ENCODE measurements around the gene RAB11FIP5. TPM values are rescaled to one million over a fixed set of nuclear protein-coding genes. Genes with fewer than 3 reads are reported as not detected.

RAB11FIP5 gene
- total RNA-seq, 1 donor from 2014 or later = 33.1 TPM

DNA sequence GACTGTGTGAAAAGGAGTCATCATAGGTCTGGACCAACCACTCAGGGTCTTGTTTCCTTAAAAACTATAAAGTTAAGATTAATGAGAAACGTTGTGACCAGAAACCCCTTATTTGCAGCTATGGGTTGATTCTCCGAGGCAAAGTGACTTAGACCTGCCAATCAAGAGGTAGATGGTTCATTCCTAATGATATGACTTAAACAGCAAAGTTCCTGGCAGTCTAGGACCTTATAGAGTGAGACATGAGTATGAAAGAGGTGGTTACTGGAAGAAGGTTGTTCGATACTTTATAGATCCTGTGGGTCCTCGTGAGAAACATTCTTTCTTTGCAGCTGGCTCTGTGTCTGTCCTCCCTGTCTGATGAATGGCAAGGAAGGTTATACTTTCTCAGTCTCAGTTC is 49.3 kb downstream of the RAB11FIP5 start:
- H3K4me3 ChIP-seq = no peak overlapping the region
- intact Hi-C loops (cut with DNase I) = no loop called here

DNA sequence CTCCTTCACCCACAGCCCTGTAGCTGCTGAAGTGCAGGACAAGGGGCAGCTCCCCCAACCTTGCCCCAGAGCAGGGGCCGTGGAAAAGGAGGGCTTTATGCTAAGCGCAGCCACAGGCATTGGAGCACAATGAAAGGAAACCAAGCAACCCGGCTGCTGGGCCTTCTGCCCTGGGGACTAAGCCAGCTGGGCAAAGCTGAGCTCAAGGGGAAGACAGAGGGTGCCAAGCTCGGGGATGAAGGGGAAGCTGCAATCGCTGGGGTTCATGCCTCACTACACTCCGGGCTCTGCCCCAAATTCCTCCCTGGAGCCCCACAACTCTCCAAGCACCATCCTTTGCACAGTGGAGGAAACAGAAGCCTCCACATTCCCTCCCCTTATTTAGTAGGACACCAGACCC is 53.6 kb downstream of the RAB11FIP5 start:
- Histone ChIP-seq H3K36me3 (peaks cover 0 to 11% of the 10 kb centered on the region in 2 donors), H3K27ac (no peak overlapping the region), H3K4me1 (peaks cover 2% of the 10 kb centered on the region), H3K4me3 (no peak overlapping the region), H3K27me3 (no peaks in the 10 kb centered on the region), H3K9me3 (no peaks in the 10 kb centered on the region)
- intact Hi-C loops (cut with DNase I) = no loop called here
- no peak for DNase-seq (ENCODE audit: extremely low spot score in 2 of 2)
- TF ChIP-seq, protein P1, sequence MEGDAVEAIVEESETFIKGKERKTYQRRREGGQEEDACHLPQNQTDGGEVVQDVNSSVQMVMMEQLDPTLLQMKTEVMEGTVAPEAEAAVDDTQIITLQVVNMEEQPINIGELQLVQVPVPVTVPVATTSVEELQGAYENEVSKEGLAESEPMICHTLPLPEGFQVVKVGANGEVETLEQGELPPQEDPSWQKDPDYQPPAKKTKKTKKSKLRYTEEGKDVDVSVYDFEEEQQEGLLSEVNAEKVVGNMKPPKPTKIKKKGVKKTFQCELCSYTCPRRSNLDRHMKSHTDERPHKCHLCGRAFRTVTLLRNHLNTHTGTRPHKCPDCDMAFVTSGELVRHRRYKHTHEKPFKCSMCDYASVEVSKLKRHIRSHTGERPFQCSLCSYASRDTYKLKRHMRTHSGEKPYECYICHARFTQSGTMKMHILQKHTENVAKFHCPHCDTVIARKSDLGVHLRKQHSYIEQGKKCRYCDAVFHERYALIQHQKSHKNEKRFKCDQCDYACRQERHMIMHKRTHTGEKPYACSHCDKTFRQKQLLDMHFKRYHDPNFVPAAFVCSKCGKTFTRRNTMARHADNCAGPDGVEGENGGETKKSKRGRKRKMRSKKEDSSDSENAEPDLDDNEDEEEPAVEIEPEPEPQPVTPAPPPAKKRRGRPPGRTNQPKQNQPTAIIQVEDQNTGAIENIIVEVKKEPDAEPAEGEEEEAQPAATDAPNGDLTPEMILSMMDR (IDR thresholded peaks at IDR 0.05) = no peak
- no peak for TF ChIP-seq POLR2A (IDR thresholded peaks at IDR 0.05)
- TF ChIP-seq POLR2AphosphoS5 (IDR thresholded peaks at IDR 0.05; ENCODE audit: insufficient read depth in 1 of 2, low read depth in 1 of 2) = no peak

More for the DNA sequence above, 49.3 kb downstream of the RAB11FIP5 start:
- no peaks in the 10 kb centered on the region for H3K9me3 ChIP-seq
- H3K36me3 ChIP-seq = no peaks in the 10 kb centered on the region
- H3K27me3 ChIP-seq = no peaks in the 10 kb centered on the region
- H3K4me1 ChIP-seq = peaks cover 10% of the 10 kb centered on the region
- DNase-seq (ENCODE audit: extremely low spot score in 2 of 2) = no peak
- no peak for TF ChIP-seq POLR2A (IDR thresholded peaks at IDR 0.05)
- TF ChIP-seq, protein P1 (IDR thresholded peaks at IDR 0.05) = no peak
- TF ChIP-seq POLR2AphosphoS5 (IDR thresholded peaks at IDR 0.05; ENCODE audit: insufficient read depth in 1 of 2, low read depth in 1 of 2) = no peak
- H3K27ac ChIP-seq = no peak overlapping the region

DNA sequence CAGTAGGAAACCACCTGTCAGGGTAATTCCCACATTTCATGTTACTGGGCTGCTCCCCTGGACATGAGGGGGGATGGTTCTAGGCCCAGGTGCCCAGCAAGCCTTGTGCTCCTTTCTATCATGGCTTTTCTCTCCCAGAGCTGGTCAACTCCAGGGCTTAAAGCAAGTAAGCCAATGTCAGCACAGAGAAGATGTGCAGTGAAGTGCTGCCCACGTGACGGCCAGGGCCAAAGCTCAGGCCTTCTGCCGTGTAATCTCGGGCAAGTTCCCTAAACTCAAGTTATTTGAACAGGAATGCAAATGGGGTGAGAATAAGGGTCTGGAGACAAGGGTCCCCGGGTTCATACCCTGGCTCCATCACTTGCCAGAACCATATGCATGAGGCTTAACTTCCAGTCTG is 57.8 kb downstream of the RAB11FIP5 start:
- Histone ChIP-seq H3K4me1 (peaks cover 13% of the 10 kb centered on the region), H3K9me3 (no peaks in the 10 kb centered on the region), H3K27ac (no peak overlapping the region), H3K4me3 (no peak overlapping the region), H3K27me3 (no peaks in the 10 kb centered on the region), H3K36me3 (peaks cover 0 to 11% of the 10 kb centered on the region in 2 donors)
- intact Hi-C loops (cut with DNase I) = no loop called here
- DNase-seq (ENCODE audit: extremely low spot score in 2 of 2) = no peak
- TF ChIP-seq POLR2A (IDR thresholded peaks at IDR 0.05) = no peak
- TF ChIP-seq, protein P1 (IDR thresholded peaks at IDR 0.05) = no peak

DNA sequence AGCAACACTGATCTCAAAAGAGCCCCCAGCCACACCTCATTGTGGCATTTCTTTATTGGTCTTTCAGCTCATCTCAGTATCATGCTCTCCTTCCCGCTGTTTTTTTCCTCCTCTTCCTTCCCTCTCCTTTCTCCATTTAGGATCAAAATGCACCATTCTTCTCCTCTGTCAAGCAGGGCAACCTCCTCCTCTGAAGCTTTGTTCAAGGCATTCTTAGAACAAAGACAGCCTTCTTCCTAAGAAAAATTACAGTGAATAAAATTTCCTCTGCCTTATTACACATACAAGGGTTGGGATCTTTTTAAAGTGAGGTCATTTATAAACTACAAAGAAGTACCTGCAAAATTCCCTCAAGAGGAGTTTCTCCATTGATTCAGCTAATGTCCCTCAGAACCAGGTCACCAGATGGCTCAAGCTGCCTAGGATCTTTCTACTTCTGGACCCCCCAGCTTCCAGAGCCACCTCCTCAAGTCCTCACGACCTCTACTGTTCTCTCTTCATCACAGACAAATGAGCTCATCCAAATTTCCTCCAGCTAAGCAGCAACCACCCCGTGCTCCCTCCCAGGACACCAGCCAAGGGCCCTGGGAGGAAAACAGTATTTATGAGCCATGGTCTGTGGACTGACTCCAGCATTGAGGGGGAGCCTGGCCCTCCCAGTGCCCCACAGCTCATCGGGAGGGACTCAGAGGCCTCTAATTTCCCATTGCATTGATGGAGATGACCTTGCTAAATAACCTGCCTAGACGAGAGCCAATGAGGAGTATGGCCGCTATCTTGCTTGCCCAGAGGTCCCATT is 59.2 kb downstream of the RAB11FIP5 start:
- TF ChIP-seq POLR2AphosphoS5 (IDR thresholded peaks at IDR 0.05; ENCODE audit: insufficient read depth in 1 of 2, low read depth in 1 of 2) (no peak), POLR2A (IDR thresholded peaks at IDR 0.05) (no peak)
- TF ChIP-seq, protein P1 (IDR thresholded peaks at IDR 0.05) = no peak
- Histone ChIP-seq H3K4me1 (peaks cover 13% of the 10 kb centered on the region), H3K4me3 (no peak overlapping the region), H3K36me3 (peaks cover 0 to 11% of the 10 kb centered on the region in 2 donors), H3K27me3 (no peaks in the 10 kb centered on the region), H3K27ac (no peak overlapping the region), H3K9me3 (no peaks in the 10 kb centered on the region)
- intact Hi-C loops (cut with DNase I) = no loop called here
- no peak for DNase-seq (ENCODE audit: extremely low spot score in 2 of 2)

DNA sequence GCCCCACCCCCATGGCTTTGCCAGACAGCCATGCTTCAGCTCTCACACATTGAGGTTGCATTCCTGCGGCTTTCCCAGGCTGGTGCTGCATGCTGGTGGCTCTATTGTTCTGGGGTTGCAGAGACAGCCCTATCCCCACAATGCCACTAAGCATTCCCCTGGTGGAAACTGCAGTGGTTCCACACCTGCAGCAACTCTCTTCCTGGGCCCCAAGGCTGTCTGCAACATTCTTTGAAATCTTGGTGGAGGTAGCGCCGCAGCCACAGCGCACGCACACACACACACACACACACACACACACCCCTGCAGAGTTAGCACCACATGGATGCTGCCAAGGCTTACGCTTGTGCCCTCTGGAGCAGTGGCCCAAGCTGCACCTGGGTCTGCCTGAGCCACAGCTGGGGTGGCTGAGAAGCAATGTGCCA is 62.6 kb downstream of the RAB11FIP5 start:
- Histone ChIP-seq H3K36me3 (no peaks in the 10 kb centered on the region), H3K4me1 (peaks cover 13% of the 10 kb centered on the region), H3K9me3 (no peaks in the 10 kb centered on the region), H3K27me3 (no peaks in the 10 kb centered on the region), H3K27ac (no peak overlapping the region), H3K4me3 (no peak overlapping the region)
- no peak for DNase-seq (ENCODE audit: extremely low spot score in 2 of 2)
- intact Hi-C loops (cut with DNase I) = no loop called here
- TF ChIP-seq, protein P1 (IDR thresholded peaks at IDR 0.05) = no peak
- TF ChIP-seq POLR2AphosphoS5 (IDR thresholded peaks at IDR 0.05; ENCODE audit: insufficient read depth in 1 of 2, low read depth in 1 of 2) (no peak), POLR2A (IDR thresholded peaks at IDR 0.05) (no peak)
